Measurements from ENCODE around the gene TMEM101.

Gene TMEM101

GRCh38 chr17:44012874-44013273 is 1.9 kb downstream of the TMEM101 start:
- ChIA-PET POLR2A (no interaction called here), CTCF (interaction anchor here (1.5 kb wide), 1 partner anchor 156 kb away, joined by 4 read pairs; no protein-coding TSS in a partner anchor)
- DNase-seq (ENCODE audit: extremely low spot score), result no peak
- TF ChIP-seq, protein P1, sequence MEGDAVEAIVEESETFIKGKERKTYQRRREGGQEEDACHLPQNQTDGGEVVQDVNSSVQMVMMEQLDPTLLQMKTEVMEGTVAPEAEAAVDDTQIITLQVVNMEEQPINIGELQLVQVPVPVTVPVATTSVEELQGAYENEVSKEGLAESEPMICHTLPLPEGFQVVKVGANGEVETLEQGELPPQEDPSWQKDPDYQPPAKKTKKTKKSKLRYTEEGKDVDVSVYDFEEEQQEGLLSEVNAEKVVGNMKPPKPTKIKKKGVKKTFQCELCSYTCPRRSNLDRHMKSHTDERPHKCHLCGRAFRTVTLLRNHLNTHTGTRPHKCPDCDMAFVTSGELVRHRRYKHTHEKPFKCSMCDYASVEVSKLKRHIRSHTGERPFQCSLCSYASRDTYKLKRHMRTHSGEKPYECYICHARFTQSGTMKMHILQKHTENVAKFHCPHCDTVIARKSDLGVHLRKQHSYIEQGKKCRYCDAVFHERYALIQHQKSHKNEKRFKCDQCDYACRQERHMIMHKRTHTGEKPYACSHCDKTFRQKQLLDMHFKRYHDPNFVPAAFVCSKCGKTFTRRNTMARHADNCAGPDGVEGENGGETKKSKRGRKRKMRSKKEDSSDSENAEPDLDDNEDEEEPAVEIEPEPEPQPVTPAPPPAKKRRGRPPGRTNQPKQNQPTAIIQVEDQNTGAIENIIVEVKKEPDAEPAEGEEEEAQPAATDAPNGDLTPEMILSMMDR (IDR thresholded peaks at IDR 0.05; ENCODE audit: control extremely low read depth, extremely low read depth, low read depth, missing control alignments), result no peak

DNA sequence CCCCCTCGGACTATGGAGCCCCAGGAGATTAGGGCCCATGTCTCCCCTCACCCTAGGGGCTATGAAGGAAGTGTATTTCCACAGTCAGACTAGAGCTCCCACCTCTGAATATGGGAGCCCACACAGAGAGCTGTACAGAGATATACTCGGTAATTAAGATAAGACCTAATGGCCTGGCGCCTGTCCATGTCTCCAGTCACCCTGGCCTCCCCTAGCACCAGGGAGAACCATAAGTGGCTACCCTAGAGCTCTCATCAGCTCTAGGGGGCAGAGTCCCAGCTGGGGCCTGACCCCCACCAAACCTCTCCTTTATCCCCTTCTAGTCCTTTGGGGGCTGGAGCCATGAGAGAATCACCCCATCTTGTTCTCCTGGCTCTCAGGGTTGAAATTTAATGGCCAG is 2.4 kb downstream of the TMEM101 start:
- TF ChIP-seq, protein P1 (IDR thresholded peaks at IDR 0.05; ENCODE audit: control extremely low read depth, extremely low read depth, low read depth, missing control alignments), result no peak
- DNase-seq (ENCODE audit: extremely low spot score), result no peak
- CTCF ChIA-PET, result interaction anchor here (1.5 kb wide), 1 partner anchor 156 kb away, joined by 4 read pairs; no protein-coding TSS in a partner anchor
- POLR2A ChIA-PET, result no interaction called here

DNA sequence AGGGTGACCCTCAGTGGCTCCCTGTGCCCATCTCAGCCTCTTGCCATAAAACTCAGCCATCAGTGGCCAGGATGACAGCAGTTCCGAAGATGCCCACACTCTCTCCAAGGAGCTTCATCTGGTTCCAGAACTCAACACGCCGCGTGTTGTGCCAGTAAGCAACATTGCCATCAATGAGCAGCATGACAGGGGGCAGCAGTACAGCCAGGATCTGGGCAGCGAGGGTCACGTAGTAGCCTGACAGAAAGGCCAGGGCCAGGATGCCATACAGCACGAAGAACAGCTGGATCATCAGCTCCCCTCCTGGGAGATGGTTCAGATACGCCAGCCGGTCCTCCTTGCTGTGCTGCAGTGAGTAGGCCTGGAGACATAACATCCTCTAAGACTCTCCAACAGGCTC is 2.9 kb downstream of the TMEM101 start:
- DNase-seq (ENCODE audit: extremely low spot score), result no peak
- ChIA-PET CTCF (no interaction called here), POLR2A (interaction anchor here (0.5 kb wide), 1 partner anchor 696 kb away, joined by 4 read pairs; no protein-coding TSS in a partner anchor)
- TF ChIP-seq, protein P1 (IDR thresholded peaks at IDR 0.05; ENCODE audit: control extremely low read depth, extremely low read depth, low read depth, missing control alignments), result no peak

GRCh38 chr17:44010966-44011647 is 3.7 kb downstream of the TMEM101 start:
- POLR2A ChIA-PET, result no interaction called here
- CTCF ChIA-PET, result no interaction called here
- TF ChIP-seq, protein P1 (IDR thresholded peaks at IDR 0.05; ENCODE audit: control extremely low read depth, extremely low read depth, low read depth, missing control alignments), result no peak
- no peak for DNase-seq (ENCODE audit: extremely low spot score)

DNA sequence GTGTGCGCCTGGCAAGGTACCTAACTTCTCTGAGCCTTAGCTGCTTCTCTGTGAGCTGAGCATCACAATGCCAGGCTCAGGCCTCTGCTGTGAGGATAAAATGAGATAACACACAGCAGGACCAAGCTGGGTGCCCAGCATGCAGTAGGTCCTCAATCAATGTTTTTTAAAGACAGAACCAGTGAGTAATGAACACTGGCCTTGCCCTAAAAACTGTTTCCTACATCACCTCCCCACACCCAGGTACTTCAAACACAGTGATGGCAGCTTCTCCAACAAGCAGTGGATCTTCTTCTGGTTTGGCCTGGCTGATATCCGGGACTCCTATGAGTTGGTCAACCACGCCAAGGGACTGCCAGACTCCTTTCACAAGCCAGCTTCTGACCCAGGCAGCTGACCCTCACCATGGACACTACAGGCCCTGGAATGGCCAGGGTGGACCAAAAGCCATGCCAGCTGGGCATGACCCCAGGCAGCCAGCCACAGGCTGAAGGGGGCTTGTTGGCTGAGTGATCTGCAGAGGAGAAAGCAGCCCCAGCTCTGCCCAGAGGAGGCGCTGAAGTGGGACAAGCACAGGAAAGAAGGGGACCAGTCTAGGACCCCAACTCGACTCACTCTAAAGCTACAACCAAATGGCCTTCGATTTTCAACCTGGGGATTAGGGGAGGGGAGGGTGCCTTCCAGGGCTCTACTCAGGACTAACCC is 6.4 kb downstream of the TMEM101 start:
- ChIA-PET POLR2A (no interaction called here), CTCF (interaction anchor here (1.1 to 2.1 kb wide), 7 partner anchors 13 to 323 kb away, joined by 3 to 6 read pairs (median 4); no protein-coding TSS in a partner anchor)
- no peak for DNase-seq (ENCODE audit: extremely low spot score)
- TF ChIP-seq, protein P1 (IDR thresholded peaks at IDR 0.05; ENCODE audit: control extremely low read depth, extremely low read depth, low read depth, missing control alignments), result no peak

- TF ChIP-seq, protein P1 (IDR thresholded peaks at IDR 0.05; ENCODE audit: control extremely low read depth, extremely low read depth, low read depth, missing control alignments), result no peak
- POLR2A ChIA-PET, result no interaction called here
- CTCF ChIA-PET, result interaction anchor here (0.9 to 2.1 kb wide), 7 partner anchors 10 to 129 kb away, joined by 3 to 8 read pairs (median 3); no protein-coding TSS in a partner anchor
- no peak for DNase-seq (ENCODE audit: extremely low spot score)
These were observed 7.2 kb downstream of the TMEM101 start for GRCh38 chr17:44007346-44008204.

Measured in GM10248 (cell line).